Dendritic cell treated with granulocyte-macrophage colony-stimulating factor and Interleukin-4, amounts not matched to agents 40 ng/mL and 50 ng/mL, for 4 days (primary cell): ENCODE data around the gene SPTBN4.

Experiments used
- H3K27ac Mint-ChIP-seq: one replicate; pipeline ENCODE4 v1.8.0; 2022; ENCODE audit warnings: mild to moderate bottlenecking, mixed read lengths
- H3K27me3 Mint-ChIP-seq: one replicate; pipeline ENCODE4 v1.8.0; 2022; ENCODE audit warnings: mild to moderate bottlenecking, mixed read lengths
- H3K36me3 Mint-ChIP-seq: one replicate; pipeline ENCODE4 v1.8.0; 2022; ENCODE audit warnings: low read depth, mixed read lengths
- H3K4me1 Mint-ChIP-seq: one replicate; pipeline ENCODE4 v1.8.0; 2022; ENCODE audit warnings: low read depth, mixed read lengths
- H3K4me3 Mint-ChIP-seq: one replicate; pipeline ENCODE4 v1.8.0; 2022; ENCODE audit warnings: mild to moderate bottlenecking, moderate library complexity, mixed read lengths
- H3K9me3 Mint-ChIP-seq: one replicate; pipeline ENCODE4 v1.8.0; 2022; ENCODE audit warnings: mixed read lengths
- intact Hi-C: fragments of 100-400 bp; cut with micrococcal nuclease; formaldehyde crosslinking; loops from one replicate; pipeline ENCODE4 v1.15.0; 2022

SPTBN4 gene

GRCh38 chr19:40466985-40467734 is at the start of gene SPTBN4:
SPTBN4 (plus strand) TSS chr19:40467001; CDS start chr19:40472622, 5,621 bp downstream.
- Mint-ChIP-seq H3K9me3 (no peaks in the 10 kb centered on the region), H3K4me3 (peak within 1 kb of the TSS; percentile 94), H3K36me3 (peaks cover 22% of the 10 kb centered on the region), H3K27ac (peak within 1 kb of the TSS; percentile 98), H3K4me1 (peaks cover 44% of the 10 kb centered on the region), H3K27me3 (peaks cover 30% of the 10 kb centered on the region)
- intact Hi-C loops, result loop anchor here (5.0 to 10.0 kb wide), 3 partner anchors 60 to 162 kb away; partner anchors contain the start of gene SHKBP1

GRCh38 chr19:40417643-40417981 is 49.2 kb upstream of the SPTBN4 start:
- H3K9me3 Mint-ChIP-seq, result no peaks in the 10 kb centered on the region
- intact Hi-C loops, result no loop called here
- H3K27me3 Mint-ChIP-seq, result peaks cover 8% of the 10 kb centered on the region
- peaks cover 15% of the 10 kb centered on the region for H3K36me3 Mint-ChIP-seq
- no peak overlapping the region for H3K4me3 Mint-ChIP-seq
- peaks cover 46% of the 10 kb centered on the region for H3K4me1 Mint-ChIP-seq
- H3K27ac Mint-ChIP-seq, result peak overlapping the region; percentile 69

- Mint-ChIP-seq H3K9me3 (no peaks in the 10 kb centered on the region), H3K27ac (peak overlapping the region; percentile 69), H3K4me3 (no peak overlapping the region), H3K4me1 (peaks cover 50% of the 10 kb centered on the region), H3K36me3 (peaks cover 19% of the 10 kb centered on the region), H3K27me3 (peaks cover 6% of the 10 kb centered on the region)
- intact Hi-C loops, result no loop called here
Measured at GRCh38 chr19:40418040-40418439, 48.8 kb upstream of the SPTBN4 start.

GRCh38 chr19:40419066-40419612 is 47.7 kb upstream of the SPTBN4 start:
- Mint-ChIP-seq H3K9me3 (no peaks in the 10 kb centered on the region), H3K27ac (peak overlapping the region; percentile 69), H3K4me1 (peaks cover 58% of the 10 kb centered on the region), H3K27me3 (no peaks in the 10 kb centered on the region), H3K36me3 (peaks cover 24% of the 10 kb centered on the region), H3K4me3 (no peak overlapping the region)
- intact Hi-C loops, result no loop called here

GRCh38 chr19:40419780-40420179 is 47.0 kb upstream of the SPTBN4 start:
- no peaks in the 10 kb centered on the region for H3K9me3 Mint-ChIP-seq
- H3K36me3 Mint-ChIP-seq, result peaks cover 29% of the 10 kb centered on the region
- intact Hi-C loops, result loop anchor here (5.0 kb wide), 1 partner anchor 43 kb away; no protein-coding TSS in a partner anchor
- H3K4me1 Mint-ChIP-seq, result peaks cover 64% of the 10 kb centered on the region
- peak overlapping the region; percentile 88 for H3K27ac Mint-ChIP-seq
- no peak overlapping the region for H3K4me3 Mint-ChIP-seq
- H3K27me3 Mint-ChIP-seq, result no peaks in the 10 kb centered on the region

GRCh38 chr19:40420451-40420765 is 46.4 kb upstream of the SPTBN4 start:
- H3K36me3 Mint-ChIP-seq, result peaks cover 35% of the 10 kb centered on the region
- peaks cover 59% of the 10 kb centered on the region for H3K4me1 Mint-ChIP-seq
- intact Hi-C loops, result loop anchor here (5.0 kb wide), 1 partner anchor 42 kb away; no protein-coding TSS in a partner anchor
- H3K4me3 Mint-ChIP-seq, result peak overlapping the region; percentile 87
- H3K27ac Mint-ChIP-seq, result peak overlapping the region; percentile 88
- no peaks in the 10 kb centered on the region for H3K9me3 Mint-ChIP-seq
- no peaks in the 10 kb centered on the region for H3K27me3 Mint-ChIP-seq

GRCh38 chr19:40420766-40421765 is 45.7 kb upstream of the SPTBN4 start:
- intact Hi-C loops, result loop anchor here (5.0 kb wide), 1 partner anchor 41 kb away; no protein-coding TSS in a partner anchor
- Mint-ChIP-seq H3K4me1 (peaks cover 53% of the 10 kb centered on the region), H3K27me3 (no peaks in the 10 kb centered on the region), H3K4me3 (peak overlapping the region; percentile 87), H3K36me3 (peaks cover 42% of the 10 kb centered on the region), H3K27ac (peak overlapping the region; percentile 88), H3K9me3 (no peaks in the 10 kb centered on the region)

- Mint-ChIP-seq H3K27ac (peak overlapping the region; percentile 88), H3K9me3 (no peaks in the 10 kb centered on the region), H3K27me3 (no peaks in the 10 kb centered on the region), H3K36me3 (peaks cover 44% of the 10 kb centered on the region), H3K4me1 (peaks cover 42% of the 10 kb centered on the region), H3K4me3 (no peak overlapping the region)
- intact Hi-C loops, result loop anchor here (5.0 kb wide), 1 partner anchor 40 kb away; no protein-coding TSS in a partner anchor
Measured at GRCh38 chr19:40421993-40422747, 44.6 kb upstream of the SPTBN4 start.

GRCh38 chr19:40422748-40423566 is 43.8 kb upstream of the SPTBN4 start:
- no peak overlapping the region for H3K4me3 Mint-ChIP-seq
- H3K36me3 Mint-ChIP-seq, result peaks cover 44% of the 10 kb centered on the region
- intact Hi-C loops, result loop anchor here (5.0 kb wide), 1 partner anchor 39 kb away; no protein-coding TSS in a partner anchor
- no peaks in the 10 kb centered on the region for H3K9me3 Mint-ChIP-seq
- H3K4me1 Mint-ChIP-seq, result peaks cover 34% of the 10 kb centered on the region
- peak overlapping the region; percentile 88 for H3K27ac Mint-ChIP-seq
- H3K27me3 Mint-ChIP-seq, result no peaks in the 10 kb centered on the region

- Mint-ChIP-seq H3K27me3 (no peaks in the 10 kb centered on the region), H3K27ac (peak overlapping the region; percentile 88), H3K4me1 (peaks cover 29% of the 10 kb centered on the region), H3K36me3 (peaks cover 44% of the 10 kb centered on the region), H3K9me3 (no peaks in the 10 kb centered on the region), H3K4me3 (peak overlapping the region; percentile 51)
- intact Hi-C loops, result loop anchor here (5.0 kb wide), 1 partner anchor 38 kb away; no protein-coding TSS in a partner anchor
Measured at GRCh38 chr19:40423938-40424337, 42.9 kb upstream of the SPTBN4 start.

GRCh38 chr19:40424637-40425449 is 42.0 kb upstream of the SPTBN4 start:
- Mint-ChIP-seq H3K4me1 (peaks cover 26% of the 10 kb centered on the region), H3K27ac (peak overlapping the region; percentile 88), H3K36me3 (peaks cover 44% of the 10 kb centered on the region), H3K27me3 (no peaks in the 10 kb centered on the region), H3K4me3 (peak overlapping the region; percentile 88), H3K9me3 (no peaks in the 10 kb centered on the region)
- intact Hi-C loops, result loop anchor here (1.0 to 5.0 kb wide), 2 partner anchors 18 to 37 kb away; no protein-coding TSS in a partner anchor
